Parathyroid adenoma (tissue), 2 donors: ENCODE results near the gene IMPA2.
"Not testable (repeated sequence)": the region's sequence is repeated elsewhere in the genome, so short reads cannot be mapped to it uniquely, and the experiment has no call there.

Source experiments
- H2AFZ ChIP-seq: fragments of 300-600 bp; sonication (generic); one replicate; pipeline ENCODE4 v1.7.0; 2017; ENCODE audit warnings: antibody characterized with exemption, mild to moderate bottlenecking
- H3K27ac ChIP-seq: fragments of 300-600 bp; sonication (generic); one replicate; pipeline ENCODE4 v1.7.0; 2017
- H3K27me3 ChIP-seq: fragments of 300-600 bp; sonication (generic); one replicate; pipeline ENCODE4 v1.7.0; 2017; ENCODE audit warnings: low read length; ENCODE audit not compliant: control insufficient read depth, insufficient read depth
- H3K36me3 ChIP-seq: fragments of 300-600 bp; sonication (generic); one replicate; pipeline ENCODE4 v1.7.0; 2017; ENCODE audit warnings: low read length; ENCODE audit not compliant: control insufficient read depth, insufficient read depth
- H3K4me1 ChIP-seq: fragments of 300-600 bp; sonication (generic); one replicate; pipeline ENCODE4 v1.7.0; 2017; ENCODE audit warnings: control low read depth
- H3K4me2 ChIP-seq: fragments of 300-600 bp; sonication (generic); one replicate; pipeline ENCODE4 v1.7.0; 2017; ENCODE audit warnings: low read length
- H3K4me3 ChIP-seq: fragments of 300-600 bp; sonication (generic); one replicate; pipeline ENCODE4 v1.7.0; 2017; ENCODE audit warnings: low read depth, low read length
- H3K79me2 ChIP-seq: fragments of 300-600 bp; sonication (generic); one replicate; pipeline ENCODE4 v1.7.0; 2017; ENCODE audit warnings: control low read depth
- H3K9ac ChIP-seq: fragments of 300-600 bp; sonication (generic); one replicate; pipeline ENCODE4 v1.7.0; 2017; ENCODE audit warnings: mild to moderate bottlenecking
- H3K9me3 ChIP-seq: fragments of 300-600 bp; sonication (generic); one replicate; pipeline ENCODE4 v1.7.0; 2017; ENCODE audit warnings: low read length; ENCODE audit not compliant: control insufficient read depth
- TF ChIP-seq, protein P1 (sequence below): fragments of 300-600 bp; sonication (generic); IDR thresholded peaks from one replicate; pipeline ENCODE4 v1.7.0; 2017; ENCODE audit warnings: antibody characterized with exemption, mild to moderate bottlenecking
- donor health status: primary hyperparathyroidism.

IMPA2 gene

GRCh38 chr18:12038639-12039539 is 57.6 kb downstream of the IMPA2 start:
- TF ChIP-seq, protein P1, sequence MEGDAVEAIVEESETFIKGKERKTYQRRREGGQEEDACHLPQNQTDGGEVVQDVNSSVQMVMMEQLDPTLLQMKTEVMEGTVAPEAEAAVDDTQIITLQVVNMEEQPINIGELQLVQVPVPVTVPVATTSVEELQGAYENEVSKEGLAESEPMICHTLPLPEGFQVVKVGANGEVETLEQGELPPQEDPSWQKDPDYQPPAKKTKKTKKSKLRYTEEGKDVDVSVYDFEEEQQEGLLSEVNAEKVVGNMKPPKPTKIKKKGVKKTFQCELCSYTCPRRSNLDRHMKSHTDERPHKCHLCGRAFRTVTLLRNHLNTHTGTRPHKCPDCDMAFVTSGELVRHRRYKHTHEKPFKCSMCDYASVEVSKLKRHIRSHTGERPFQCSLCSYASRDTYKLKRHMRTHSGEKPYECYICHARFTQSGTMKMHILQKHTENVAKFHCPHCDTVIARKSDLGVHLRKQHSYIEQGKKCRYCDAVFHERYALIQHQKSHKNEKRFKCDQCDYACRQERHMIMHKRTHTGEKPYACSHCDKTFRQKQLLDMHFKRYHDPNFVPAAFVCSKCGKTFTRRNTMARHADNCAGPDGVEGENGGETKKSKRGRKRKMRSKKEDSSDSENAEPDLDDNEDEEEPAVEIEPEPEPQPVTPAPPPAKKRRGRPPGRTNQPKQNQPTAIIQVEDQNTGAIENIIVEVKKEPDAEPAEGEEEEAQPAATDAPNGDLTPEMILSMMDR: peak; percentile 98
- peaks cover 3% of the 10 kb centered on the region for H3K4me1 ChIP-seq
- no peak overlapping the region for H3K27ac ChIP-seq

DNA sequence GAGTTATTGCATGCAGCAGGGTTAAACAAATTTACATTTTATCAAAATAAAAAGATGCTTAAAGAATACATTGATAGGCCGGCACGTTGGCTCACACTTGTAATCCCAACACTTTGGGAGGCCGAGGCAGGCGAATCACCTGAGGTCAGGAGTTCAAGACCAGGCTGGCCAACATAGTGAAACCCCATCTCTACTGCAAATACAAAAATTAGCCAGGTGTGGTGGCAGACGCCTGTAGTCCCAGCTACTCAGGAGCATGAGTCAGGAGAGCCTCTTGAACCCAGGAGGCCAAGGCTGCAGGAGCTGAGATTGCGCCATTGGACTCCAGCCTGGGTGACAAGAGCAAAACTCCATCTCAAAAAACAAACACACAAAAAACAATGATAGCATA is 58.2 kb downstream of the IMPA2 start:
- H3K36me3 ChIP-seq, H3K27ac ChIP-seq, H3K4me2 ChIP-seq, H3K4me3 ChIP-seq, H3K9ac ChIP-seq, H3K27me3 ChIP-seq, H3K9me3 ChIP-seq, H3K4me1 ChIP-seq, H3K79me2 ChIP-seq: not testable (repeated sequence)
- H2AFZ ChIP-seq: peak overlapping the region; percentile 100

More at GRCh38 chr18:12038639-12039539, 57.6 kb downstream of the IMPA2 start:
- H3K9me3 ChIP-seq: no peaks in the 10 kb centered on the region
- H3K9ac ChIP-seq: peak overlapping the region; percentile 23
- no peaks in the 10 kb centered on the region for H3K36me3 ChIP-seq
- no peaks in the 10 kb centered on the region for H3K79me2 ChIP-seq
- no peaks in the 10 kb centered on the region for H3K27me3 ChIP-seq
- H3K4me3 ChIP-seq: peak overlapping the region; percentile 57
- H2AFZ ChIP-seq: peak overlapping the region; percentile 100
- H3K4me2 ChIP-seq: peak overlapping the region; percentile 92

- no peaks in the 10 kb centered on the region for H3K36me3 ChIP-seq
- H3K4me3 ChIP-seq: no peak overlapping the region
- no peaks in the 10 kb centered on the region for H3K9me3 ChIP-seq
- H3K27me3 ChIP-seq: no peaks in the 10 kb centered on the region
- TF ChIP-seq, protein P1: no peak
- no peak overlapping the region for H2AFZ ChIP-seq
- H3K27ac ChIP-seq: no peak overlapping the region
- H3K4me2 ChIP-seq: no peak overlapping the region
- peaks cover 3% of the 10 kb centered on the region for H3K4me1 ChIP-seq
- no peak overlapping the region for H3K9ac ChIP-seq
- H3K79me2 ChIP-seq: no peaks in the 10 kb centered on the region
These were observed 60.3 kb downstream of the IMPA2 start for GRCh38 chr18:12041561-12041960.

GRCh38 chr18:12043811-12044210 is 62.5 kb downstream of the IMPA2 start:
- H3K9me3 ChIP-seq: no peaks in the 10 kb centered on the region
- no peak overlapping the region for H2AFZ ChIP-seq

DNA sequence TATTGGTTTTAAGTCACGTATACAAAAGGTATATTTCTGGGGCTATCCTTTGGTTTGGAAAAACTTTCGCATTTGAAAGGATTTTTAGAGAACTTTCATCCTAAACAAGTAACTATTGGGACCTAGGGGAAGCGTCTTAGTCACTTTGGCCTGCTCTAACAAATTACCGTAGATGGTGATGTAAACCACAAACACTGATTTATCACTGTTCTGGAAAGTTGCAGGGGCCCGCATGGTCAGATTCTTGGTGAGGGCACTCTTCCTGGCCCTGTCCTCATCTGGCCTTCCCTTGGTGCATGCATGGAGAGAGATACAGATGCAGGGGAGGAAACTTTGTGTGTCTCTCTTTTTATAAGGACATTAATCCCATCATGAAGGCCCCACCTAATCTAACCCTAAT is 63.3 kb downstream of the IMPA2 start:
- TF ChIP-seq, protein P1: no peak
- H3K4me2 ChIP-seq: no peak overlapping the region
- H3K4me1 ChIP-seq: no peaks in the 10 kb centered on the region
- H2AFZ ChIP-seq: no peak overlapping the region
- no peaks in the 10 kb centered on the region for H3K9me3 ChIP-seq
- H3K79me2 ChIP-seq: no peaks in the 10 kb centered on the region
- H3K9ac ChIP-seq: no peak overlapping the region
- H3K36me3 ChIP-seq: no peaks in the 10 kb centered on the region
- H3K4me3 ChIP-seq: no peak overlapping the region
- no peaks in the 10 kb centered on the region for H3K27me3 ChIP-seq
- H3K27ac ChIP-seq: no peak overlapping the region

More at GRCh38 chr18:12043811-12044210, 62.5 kb downstream of the IMPA2 start:
- Histone ChIP-seq H3K27ac (no peak overlapping the region), H3K9ac (no peak overlapping the region), H3K4me1 (peaks cover under 1% of the 10 kb centered on the region), H3K4me2 (no peak overlapping the region), H3K36me3 (no peaks in the 10 kb centered on the region), H3K4me3 (no peak overlapping the region), H3K27me3 (no peaks in the 10 kb centered on the region), H3K79me2 (no peaks in the 10 kb centered on the region)
- TF ChIP-seq, protein P1: no peak
